SK-N-MC (cell line): ENCODE results near the gene TMTC4.
"Not testable (repeated sequence)": the region's sequence is repeated elsewhere in the genome, so short reads cannot be mapped to it uniquely, and the experiment has no call there.

Experiments
- DNase-seq: peaks from one replicate; pipeline ENCODE4 v3.0.0-alpha.2; 2011; ENCODE audit warnings: low read depth, low spot score
- H3K27ac ChIP-seq: fragments of 200-600 bp; sonication (generic); 2 replicates; pipeline ENCODE4 v1.5.1; 2016; ENCODE audit warnings: mixed run types
- H3K36me3 ChIP-seq: fragments of 200-600 bp; sonication (generic); 2 replicates; pipeline ENCODE4 v1.6.1; 2017; ENCODE audit warnings: antibody characterized with exemption, low read length, mixed read lengths; ENCODE audit not compliant: insufficient read depth
- H3K4me3 ChIP-seq: fragments of 200-600 bp; sonication (generic); 2 replicates; pipeline ENCODE4 v1.5.1; 2016
- H3K9ac ChIP-seq: fragments of 200-600 bp; sonication (generic); 2 replicates; pipeline ENCODE4 v1.8.0; 2017; ENCODE audit warnings: mixed run types, mixed read lengths; ENCODE audit not compliant: insufficient read length
- H3K9me3 ChIP-seq: fragments of 200-600 bp; sonication (generic); 2 replicates; pipeline ENCODE4 v1.6.1; 2017; ENCODE audit warnings: low read depth, mild to moderate bottlenecking, antibody characterized with exemption, low read length, moderate library complexity, mixed read lengths
- EZH2 ChIP-seq: fragments of 200-600 bp; sonication (generic); IDR thresholded peaks from one replicate; pipeline ENCODE4 v1.6.1; 2017; ENCODE audit warnings: antibody characterized with exemption
- FOXP2 ChIP-seq: optimal IDR thresholded peaks from 2 replicates; pipeline ENCODE3; 2011; ENCODE audit warnings: mild to moderate bottlenecking, moderate library complexity; ENCODE audit not compliant: insufficient read depth; ENCODE audit errors: extremely low read length, control extremely low read depth
- POLR2AphosphoS5 ChIP-seq: IDR thresholded peaks from 2 replicates; pipeline ENCODE4 v1.6.1; 2012; ENCODE audit warnings: mild to moderate bottlenecking, low read depth, low read length, borderline replicate concordance

The TMTC4 gene

GRCh38 chr13:100674572-100674871, at the start of gene TMTC4:
TMTC4 (minus strand) TSS chr13:100674795; CDS start chr13:100670362, 4,433 bp downstream.
- no peak for TF ChIP-seq FOXP2
- no peak for TF ChIP-seq POLR2AphosphoS5

GRCh38 chr13:100722517-100722916, 47.9 kb upstream of the TMTC4 start:
- H3K9me3 ChIP-seq: no peaks in the 10 kb centered on the region
- H3K36me3 ChIP-seq: no peaks in the 10 kb centered on the region
- H3K27ac ChIP-seq: no peak overlapping the region
- no peak overlapping the region for H3K4me3 ChIP-seq
- H3K9ac ChIP-seq: no peak overlapping the region
- DNase-seq: no peak
- TF ChIP-seq FOXP2 (no peak), EZH2 (no peak), POLR2AphosphoS5 (no peak)

More at GRCh38 chr13:100674572-100674871, at the start of gene TMTC4:
- H3K36me3 ChIP-seq: peaks cover 8% of the 10 kb centered on the region; the same call in 1 of the 2 replicates
- H3K4me3 ChIP-seq: peak within 1 kb of the TSS; percentile 92
- peak within 1 kb of the TSS; percentile 78 for H3K9ac ChIP-seq
- no peaks in the 10 kb centered on the region for H3K9me3 ChIP-seq
- no peak within 1 kb of the TSS for H3K27ac ChIP-seq
- no peak for DNase-seq

GRCh38 chr13:100721885-100722512, 47.4 kb upstream of the TMTC4 start:
- H3K4me3 ChIP-seq: no peak overlapping the region
- H3K9me3 ChIP-seq: no peaks in the 10 kb centered on the region
- no peak overlapping the region for H3K9ac ChIP-seq
- H3K27ac ChIP-seq: no peak overlapping the region
- DNase-seq: peak; percentile 37
- no peaks in the 10 kb centered on the region for H3K36me3 ChIP-seq
- TF ChIP-seq EZH2: no peak
- TF ChIP-seq FOXP2: no peak
- TF ChIP-seq POLR2AphosphoS5: no peak

- Histone ChIP-seq H3K4me3 (no peak overlapping the region), H3K27ac (no peak overlapping the region), H3K36me3 (no peaks in the 10 kb centered on the region), H3K9me3 (no peaks in the 10 kb centered on the region), H3K9ac (no peak overlapping the region)
- TF ChIP-seq POLR2AphosphoS5: no peak
- no peak for DNase-seq
Observed at GRCh38 chr13:100715604-100716003, 41.0 kb upstream of the TMTC4 start.

- DNase-seq: no peak
- no peak overlapping the region for H3K9ac ChIP-seq
- H3K27ac ChIP-seq: no peak overlapping the region
- H3K9me3 ChIP-seq: no peaks in the 10 kb centered on the region
- H3K4me3 ChIP-seq: no peak overlapping the region
- TF ChIP-seq EZH2 (no peak), FOXP2 (no peak), POLR2AphosphoS5 (no peak)
- no peaks in the 10 kb centered on the region for H3K36me3 ChIP-seq
Observed at GRCh38 chr13:100714478-100714877, 39.9 kb upstream of the TMTC4 start.

GRCh38 chr13:100710176-100710575, 35.6 kb upstream of the TMTC4 start:
- no peaks in the 10 kb centered on the region for H3K36me3 ChIP-seq
- no peak for DNase-seq
- TF ChIP-seq POLR2AphosphoS5 (no peak), EZH2 (no peak), FOXP2 (no peak)
- H3K9ac ChIP-seq: no peak overlapping the region
- H3K9me3 ChIP-seq: no peaks in the 10 kb centered on the region
- no peak overlapping the region for H3K4me3 ChIP-seq
- H3K27ac ChIP-seq: no peak overlapping the region

GRCh38 chr13:100707818-100708740, 33.5 kb upstream of the TMTC4 start:
- TF ChIP-seq POLR2AphosphoS5: no peak
- Histone ChIP-seq H3K9me3 (no peaks in the 10 kb centered on the region), H3K27ac (no peak overlapping the region), H3K4me3 (no peak overlapping the region), H3K9ac (no peak overlapping the region), H3K36me3 (no peaks in the 10 kb centered on the region)
- no peak for DNase-seq

- DNase-seq, H3K4me3 ChIP-seq, H3K36me3 ChIP-seq, H3K9me3 ChIP-seq, H3K9ac ChIP-seq, H3K27ac ChIP-seq: not testable (repeated sequence)
Observed at GRCh38 chr13:100698331-100698730, 23.7 kb upstream of the TMTC4 start.

- Histone ChIP-seq H3K36me3 (no peaks in the 10 kb centered on the region), H3K27ac (no peak overlapping the region), H3K9me3 (no peaks in the 10 kb centered on the region), H3K4me3 (no peak overlapping the region), H3K9ac (no peak overlapping the region)
- no peak for DNase-seq
- TF ChIP-seq FOXP2 (no peak), EZH2 (no peak), POLR2AphosphoS5 (no peak)
Observed at GRCh38 chr13:100695509-100695773, 20.8 kb upstream of the TMTC4 start.
